Stimulated activated effector memory CD8-positive, alpha-beta T cell treated with anti-CD3 and anti-CD28 coated beads, Interleukin-12 subunit alpha, Interleukin-12 subunit beta, amount 100 ng/mL, for 72 hours (primary cell): ENCODE results near the gene RPL29.

ENCODE experiments used
- ATAC-seq: fragments of 150-1000 bp; cut with Tn5 transposase; 2 replicates; pipeline ENCODE4 v1.10.0; 2021
- DNase-seq, 2 donors: peaks; one replicate each; pipeline ENCODE4 v3.0.0; 2021 to 2022; ENCODE audit warnings: low spot score in 2 of 2
- H3K27ac Mint-ChIP-seq: one replicate; pipeline ENCODE4 v1.8.0; 2022; ENCODE audit warnings: mild to moderate bottlenecking, mixed read lengths
- H3K36me3 Mint-ChIP-seq: one replicate; pipeline ENCODE4 v1.8.0; 2022; ENCODE audit warnings: mild to moderate bottlenecking, mixed read lengths
- H3K4me1 Mint-ChIP-seq: one replicate; pipeline ENCODE4 v1.8.0; 2022; ENCODE audit warnings: mixed read lengths
- H3K4me3 Mint-ChIP-seq: one replicate; pipeline ENCODE4 v1.8.0; 2022; ENCODE audit warnings: mild to moderate bottlenecking, mixed read lengths
- H3K9me3 Mint-ChIP-seq: one replicate; pipeline ENCODE4 v1.8.0; 2022; ENCODE audit warnings: mixed read lengths

The RPL29 gene

GRCh38 chr3:51958603-51959521 is 36.8 kb downstream of the RPL29 start:
- Mint-ChIP-seq H3K4me1 (peaks cover 5% of the 10 kb centered on the region), H3K9me3 (no peaks in the 10 kb centered on the region), H3K27ac (no peak overlapping the region), H3K36me3 (peaks cover 4% of the 10 kb centered on the region), H3K4me3 (no peak overlapping the region)
- DNase-seq (no peak), ATAC-seq (no peak)

GRCh38 chr3:51957520-51958205 is 38.0 kb downstream of the RPL29 start:
- no peak for ATAC-seq
- H3K27ac Mint-ChIP-seq: no peak overlapping the region
- no peaks in the 10 kb centered on the region for H3K9me3 Mint-ChIP-seq
- H3K4me3 Mint-ChIP-seq: no peak overlapping the region
- DNase-seq: no peak
- H3K4me1 Mint-ChIP-seq: peaks cover 5% of the 10 kb centered on the region
- peaks cover 4% of the 10 kb centered on the region for H3K36me3 Mint-ChIP-seq

- Mint-ChIP-seq H3K4me1 (peaks cover 5% of the 10 kb centered on the region), H3K27ac (no peak overlapping the region), H3K9me3 (no peaks in the 10 kb centered on the region), H3K36me3 (peaks cover 4% of the 10 kb centered on the region), H3K4me3 (peak overlapping the region; percentile 15)
- DNase-seq: peak in 1 of 2 donors; percentile 65
- ATAC-seq: peak; percentile 70
These were observed 39.6 kb downstream of the RPL29 start for GRCh38 chr3:51955893-51956770.

DNA sequence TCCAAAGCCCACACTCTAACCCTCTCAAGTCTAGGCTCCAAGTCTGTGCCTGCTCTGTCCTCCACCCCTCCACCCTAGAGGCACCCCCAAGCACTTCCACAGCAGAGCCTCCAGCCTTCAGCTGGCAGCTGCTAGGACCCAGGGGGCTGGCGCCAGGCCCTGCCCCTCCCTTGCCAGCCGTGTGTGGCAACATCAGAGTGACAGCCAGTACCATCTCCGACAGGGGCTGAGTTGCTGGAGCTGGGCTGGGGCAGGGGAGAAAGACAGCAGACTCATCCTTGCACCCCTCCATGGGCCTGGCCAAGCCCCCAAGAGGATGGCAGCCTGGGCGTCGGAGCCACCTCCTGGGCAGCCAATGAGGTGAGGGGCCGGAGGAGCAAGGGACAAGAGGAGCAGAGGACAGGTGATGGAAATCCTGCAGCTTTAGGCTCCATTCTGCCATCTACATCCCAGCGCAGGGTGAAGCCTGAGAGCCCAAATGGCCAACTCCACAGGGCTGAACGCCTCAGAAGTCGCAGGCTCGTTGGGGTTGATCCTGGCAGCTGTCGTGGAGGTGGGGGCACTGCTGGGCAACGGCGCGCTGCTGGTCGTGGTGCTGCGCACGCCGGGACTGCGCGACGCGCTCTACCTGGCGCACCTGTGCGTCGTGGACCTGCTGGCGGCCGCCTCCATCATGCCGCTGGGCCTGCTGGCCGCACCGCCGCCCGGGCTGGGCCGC is 40.4 kb downstream of the RPL29 start, which contains the start of gene GPR62:
TSS of gene GPR62 (plus strand) at position 207 of the 718 bp plus-strand sequence. CDS start at position 479, 272 bp downstream.
- Mint-ChIP-seq H3K4me3 (peak within 1 kb of the TSS; percentile 31), H3K4me1 (peaks cover 5% of the 10 kb centered on the region), H3K9me3 (no peaks in the 10 kb centered on the region), H3K27ac (no peak within 1 kb of the TSS), H3K36me3 (peaks cover 4% of the 10 kb centered on the region)
- DNase-seq (no peak), ATAC-seq (no peak)

DNA sequence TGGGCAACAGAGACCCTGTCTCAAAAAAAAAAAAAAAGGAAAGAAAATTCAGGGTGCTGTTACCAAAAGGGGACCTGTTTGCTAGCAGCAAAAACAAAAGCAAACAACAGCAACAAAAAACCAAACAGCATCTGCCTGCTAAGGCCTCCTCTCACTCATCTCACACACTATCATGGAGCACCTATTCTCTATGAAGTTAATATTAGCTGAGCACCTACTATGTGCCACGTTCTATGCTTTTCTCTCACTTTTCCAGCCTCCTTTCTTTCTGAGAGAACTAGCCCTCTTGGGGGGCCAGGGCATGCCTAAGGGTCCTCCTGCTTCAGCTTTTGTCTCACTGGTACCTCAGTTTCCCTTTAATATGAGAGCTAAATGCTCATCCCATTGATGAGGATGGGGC is 41.0 kb downstream of the RPL29 start:
- H3K4me3 Mint-ChIP-seq: no peak overlapping the region
- H3K4me1 Mint-ChIP-seq: peaks cover 5% of the 10 kb centered on the region
- H3K27ac Mint-ChIP-seq: no peak overlapping the region
- no peaks in the 10 kb centered on the region for H3K9me3 Mint-ChIP-seq
- H3K36me3 Mint-ChIP-seq: peaks cover 4% of the 10 kb centered on the region
- ATAC-seq: no peak
- no peak for DNase-seq

- no peaks in the 10 kb centered on the region for H3K9me3 Mint-ChIP-seq
- H3K27ac Mint-ChIP-seq: no peak overlapping the region
- no peak overlapping the region for H3K4me3 Mint-ChIP-seq
- H3K4me1 Mint-ChIP-seq: peaks cover 5% of the 10 kb centered on the region
- H3K36me3 Mint-ChIP-seq: peaks cover 4% of the 10 kb centered on the region
- no peak for DNase-seq
- no peak for ATAC-seq
These were observed 41.6 kb downstream of the RPL29 start for GRCh38 chr3:51954105-51954504.

GRCh38 chr3:51953445-51953844 is 42.2 kb downstream of the RPL29 start:
- peaks cover 5% of the 10 kb centered on the region for H3K4me1 Mint-ChIP-seq
- ATAC-seq: no peak
- H3K27ac Mint-ChIP-seq: no peak overlapping the region
- no peaks in the 10 kb centered on the region for H3K9me3 Mint-ChIP-seq
- peaks cover 4% of the 10 kb centered on the region for H3K36me3 Mint-ChIP-seq
- DNase-seq: no peak
- no peak overlapping the region for H3K4me3 Mint-ChIP-seq

DNA sequence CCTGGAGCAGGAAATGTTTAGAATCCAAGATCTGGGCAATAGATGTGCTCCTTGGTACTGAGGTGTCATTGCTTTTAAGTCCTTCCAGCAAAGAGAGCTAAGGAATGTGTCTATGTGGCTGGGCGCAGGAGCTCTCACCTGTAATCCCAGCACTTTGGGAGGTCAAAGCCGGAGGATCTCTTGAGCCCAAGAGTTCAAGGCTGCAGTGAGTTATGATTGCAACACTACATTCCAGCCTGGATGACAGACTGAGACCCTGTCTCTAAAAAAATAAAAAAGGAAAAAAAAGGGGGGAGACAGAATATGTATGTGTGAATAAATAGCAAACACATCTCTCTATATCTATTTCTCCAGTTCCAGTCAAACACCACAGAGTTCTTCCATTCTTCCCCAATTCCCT is 44.8 kb downstream of the RPL29 start:
- DNase-seq: no peak
- Mint-ChIP-seq H3K36me3 (no peaks in the 10 kb centered on the region), H3K4me1 (no peaks in the 10 kb centered on the region), H3K27ac (no peak overlapping the region), H3K4me3 (no peak overlapping the region), H3K9me3 (no peaks in the 10 kb centered on the region)
- no peak for ATAC-seq

DNA sequence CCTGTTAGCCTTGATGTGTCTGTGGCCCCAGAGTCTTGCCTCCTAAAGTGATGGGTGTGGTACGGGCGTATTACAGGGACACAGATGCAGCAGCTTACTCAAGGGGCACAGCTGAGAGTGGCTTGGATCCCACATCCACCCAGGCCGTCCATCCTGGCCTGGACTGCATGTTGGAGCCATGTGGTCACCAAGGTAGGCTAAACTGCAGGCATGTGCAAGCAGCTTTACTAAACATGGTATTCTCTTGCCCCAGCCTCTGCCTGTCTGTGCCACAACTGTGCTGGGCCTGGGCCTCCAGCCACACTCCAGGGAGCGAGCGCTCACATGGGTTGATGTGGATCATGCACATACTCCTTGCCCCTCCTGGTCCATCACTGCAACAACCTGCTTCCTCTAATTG is 46.6 kb downstream of the RPL29 start:
- H3K36me3 Mint-ChIP-seq: no peaks in the 10 kb centered on the region
- ATAC-seq (no peak), DNase-seq (no peak)
- no peaks in the 10 kb centered on the region for H3K9me3 Mint-ChIP-seq
- peak overlapping the region; percentile 38 for H3K27ac Mint-ChIP-seq
- H3K4me3 Mint-ChIP-seq: no peak overlapping the region
- no peaks in the 10 kb centered on the region for H3K4me1 Mint-ChIP-seq

DNA sequence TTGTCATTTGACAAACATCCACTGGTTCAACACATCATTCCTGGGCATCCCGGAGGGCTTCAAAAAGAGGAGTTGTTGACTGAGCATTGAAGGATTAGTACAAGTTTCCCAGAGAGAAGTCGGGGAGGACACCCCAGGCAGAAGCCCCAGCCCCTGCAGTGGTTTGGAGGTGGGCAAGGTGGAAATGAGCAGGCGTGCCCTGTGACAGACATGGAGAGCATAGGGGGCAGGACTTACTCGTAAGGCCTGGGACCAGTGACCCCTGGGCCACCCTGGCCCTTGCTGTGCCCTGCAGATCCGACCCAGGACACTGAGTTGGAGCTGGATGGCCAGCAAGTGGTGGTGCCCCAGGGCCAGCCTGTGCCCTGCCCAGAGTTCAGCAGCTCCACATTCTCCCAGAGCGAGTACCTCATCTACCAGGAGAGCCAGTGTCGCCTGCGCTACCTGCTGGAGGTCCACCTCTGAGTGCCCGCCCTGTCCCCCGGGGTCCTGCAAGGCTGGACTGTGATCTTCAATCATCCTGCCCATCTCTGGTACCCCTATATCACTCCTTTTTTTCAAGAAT is 47.6 kb downstream of the RPL29 start:
- peaks cover under 1% of the 10 kb centered on the region for H3K4me1 Mint-ChIP-seq
- ATAC-seq (no peak), DNase-seq (no peak)
- no peak overlapping the region for H3K27ac Mint-ChIP-seq
- no peak overlapping the region for H3K4me3 Mint-ChIP-seq
- H3K36me3 Mint-ChIP-seq: no peaks in the 10 kb centered on the region
- no peaks in the 10 kb centered on the region for H3K9me3 Mint-ChIP-seq

DNA sequence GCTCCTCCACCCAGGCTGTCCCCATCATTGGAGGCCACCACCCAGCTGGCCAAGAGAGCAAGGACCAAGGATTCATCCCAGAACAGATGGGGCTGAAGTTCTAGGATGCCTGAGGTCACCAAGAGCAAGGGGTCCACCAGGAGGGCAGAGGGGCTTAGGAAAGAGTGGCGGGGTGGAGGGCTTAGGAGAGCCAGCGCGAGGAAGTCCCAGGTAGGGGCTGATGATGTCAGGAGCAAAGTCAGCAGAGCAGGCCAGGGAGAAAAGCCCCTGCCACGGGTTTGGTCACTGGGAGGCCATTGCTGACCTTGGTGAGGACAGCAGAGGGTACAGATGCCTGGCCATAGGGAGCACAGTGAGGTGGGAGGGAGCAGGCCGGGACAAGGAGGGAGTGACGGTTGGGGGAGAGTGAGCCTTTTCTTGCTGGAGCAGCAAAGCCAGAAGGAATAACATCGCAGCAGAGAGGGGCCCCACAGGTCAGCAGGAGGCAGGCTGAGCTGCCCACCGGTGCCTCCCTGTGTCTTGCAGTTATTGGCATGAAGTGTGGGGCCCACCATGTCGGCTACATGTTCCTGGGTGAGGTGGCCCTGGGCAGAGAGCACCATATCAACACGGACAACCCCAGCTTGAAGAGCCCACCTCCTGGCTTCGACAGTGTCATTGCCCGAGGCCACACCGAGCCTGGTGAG is 48.3 kb downstream of the RPL29 start:
- peaks cover 8% of the 10 kb centered on the region for H3K4me1 Mint-ChIP-seq
- H3K36me3 Mint-ChIP-seq: no peaks in the 10 kb centered on the region
- peak overlapping the region; percentile 38 for H3K27ac Mint-ChIP-seq
- no peak overlapping the region for H3K4me3 Mint-ChIP-seq
- no peak for ATAC-seq
- DNase-seq: no peak
- H3K9me3 Mint-ChIP-seq: no peaks in the 10 kb centered on the region

- ATAC-seq (no peak), DNase-seq (no peak)
- Mint-ChIP-seq H3K9me3 (no peaks in the 10 kb centered on the region), H3K4me3 (no peak overlapping the region), H3K4me1 (peaks cover 13% of the 10 kb centered on the region), H3K36me3 (no peaks in the 10 kb centered on the region), H3K27ac (peak overlapping the region; percentile 38)
These were observed 48.9 kb downstream of the RPL29 start for GRCh38 chr3:51946796-51947195.

DNA sequence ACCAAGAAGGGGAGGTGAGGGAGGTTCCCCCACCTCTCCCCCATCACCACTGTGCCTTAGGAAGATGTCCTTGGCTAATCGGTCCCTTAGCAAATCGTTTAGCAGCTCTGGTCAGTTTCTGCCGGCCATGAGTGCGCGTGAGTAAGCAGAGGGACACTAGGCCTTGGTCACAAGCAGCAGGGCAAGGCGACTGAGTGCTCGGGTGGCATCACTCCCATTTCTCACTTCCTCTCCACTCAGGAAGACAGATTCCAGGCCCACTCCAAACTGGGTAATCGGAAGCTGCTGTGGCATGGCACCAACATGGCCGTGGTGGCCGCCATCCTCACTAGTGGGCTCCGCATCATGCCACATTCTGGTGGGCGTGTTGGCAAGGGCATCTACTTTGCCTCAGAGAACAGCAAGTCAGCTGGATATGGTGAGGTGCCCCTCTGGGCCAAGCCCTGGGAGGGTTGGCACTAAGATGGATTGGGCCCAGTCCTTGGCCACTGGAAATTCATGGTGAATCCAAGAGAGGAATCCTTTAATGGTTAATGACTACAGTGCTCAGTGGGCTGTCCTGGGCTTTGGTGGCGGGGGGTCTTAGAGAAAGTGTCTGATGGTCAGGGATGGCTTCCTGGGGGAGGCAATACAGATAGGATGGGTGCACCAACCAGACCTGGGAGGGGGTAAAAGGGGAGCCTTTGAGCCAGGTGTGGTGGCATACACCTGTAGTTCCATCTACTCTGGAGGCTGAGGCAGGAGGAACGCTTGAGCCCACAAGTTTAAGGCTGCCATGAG is 49.6 kb downstream of the RPL29 start:
- H3K36me3 Mint-ChIP-seq: no peaks in the 10 kb centered on the region
- H3K4me3 Mint-ChIP-seq: no peak overlapping the region
- no peaks in the 10 kb centered on the region for H3K9me3 Mint-ChIP-seq
- DNase-seq (no peak), ATAC-seq (no peak)
- peak overlapping the region; percentile 38 for H3K27ac Mint-ChIP-seq
- H3K4me1 Mint-ChIP-seq: peaks cover 16% of the 10 kb centered on the region
